B cell (primary cell): ENCODE measurements around the gene ANKRD31. TPM values are rescaled to one million over a fixed set of nuclear protein-coding genes. Genes with fewer than 3 reads are reported as not detected.
"Not testable (repeated sequence)": the region's sequence is repeated elsewhere in the genome, so short reads cannot be mapped to it uniquely, and the experiment has no call there.

Experiments used
- ATAC-seq: fragments of 200-7000 bp; cut with Tn5 transposase; one replicate; pipeline ENCODE4 v1.10.0; 2021; ENCODE audit warnings: low read depth, mild to moderate bottlenecking, moderate number of reproducible peaks, moderate library complexity
- CTCF ChIA-PET: fragments of 350-600 bp; sonication (Branson Sonifier 250); formaldehyde crosslinking; loops from one replicate; lab custom pipeline; 2021; ENCODE audit warnings: antibody characterized with exemption, inconsistent platforms; lab: Charles Lee
- POLR2A ChIA-PET: fragments of 350-600 bp; sonication (Branson Sonifier 250); formaldehyde crosslinking; loops from one replicate; lab custom pipeline; 2021; ENCODE audit warnings: antibody characterized with exemption; lab: Charles Lee
- DNase-seq: peaks from one replicate; pipeline ENCODE4 v3.0.0; 2013
- H2AFZ ChIP-seq: 2 replicates; pipeline ENCODE4 v1.6.1; 2012; ENCODE audit warnings: mild to moderate bottlenecking, low read depth, low read length; ENCODE audit not compliant: insufficient read depth, poor library complexity, severe bottlenecking
- H3K27ac ChIP-seq, 2 donors: 1 replicate in 1 of 2; 2 replicates in 1 of 2; pipeline ENCODE4 v1.5.1; 2012 to 2013; ENCODE audit warnings: low read length in 2 of 2, mild to moderate bottlenecking in 2 of 2, moderate library complexity in 1 of 2
- H3K27me3 ChIP-seq, 4 experiments: fragments of 200-600 bp in 1 of 4; sonication (generic) in 1 of 4; replicated peaks in 1 of 4; 1 replicate in 2 of 4; 2 replicates in 2 of 4; pipeline versions ENCODE4 v1.6.1 to v1.7.0; 2013 to 2016; ENCODE audit warnings: low read length in 3 of 4, mild to moderate bottlenecking in 2 of 4, mixed read lengths in 1 of 4, moderate library complexity in 1 of 4; ENCODE audit not compliant: insufficient read depth in 4 of 4, control insufficient read depth in 3 of 4; ENCODE audit errors: control extremely low read depth in 1 of 4
- H3K36me3 ChIP-seq, 2 experiments: replicated peaks in 1 of 2; 1 replicate in 1 of 2; 2 replicates in 1 of 2; pipeline versions ENCODE4 v1.6.1 to v1.7.1; 2013; ENCODE audit warnings: low read length in 1 of 2; ENCODE audit not compliant: insufficient read depth in 2 of 2, control insufficient read depth in 1 of 2; ENCODE audit errors: control extremely low read depth in 1 of 2, extremely low read depth in 1 of 2
- H3K4me1 ChIP-seq, 2 donors: fragments of 200-600 bp in 1 of 2; sonication (generic) in 1 of 2; 1 replicate in 1 of 2; 2 replicates in 1 of 2; pipeline versions ENCODE4 v1.5.1 to v1.6.1; 2013 to 2017; ENCODE audit warnings: low read length in 2 of 2; ENCODE audit not compliant: control insufficient read depth in 2 of 2, insufficient read depth in 2 of 2
- H3K4me2 ChIP-seq: replicated peaks from 2 replicates; pipeline ENCODE3; 2012; ENCODE audit warnings: mild to moderate bottlenecking, low read depth, low read length; ENCODE audit not compliant: poor library complexity, severe bottlenecking
- H3K4me3 ChIP-seq, 5 experiments: fragments of 200-600 bp in 1 of 5; sonication (generic) in 1 of 5; 1 replicate in 3 of 5; 2 replicates in 2 of 5; pipeline versions ENCODE4 v1.5.1 to v1.7.0; 2011 to 2016; ENCODE audit warnings: low read length in 4 of 5, mild to moderate bottlenecking in 4 of 5, low read depth in 2 of 5, control low read depth in 1 of 5, moderate library complexity in 1 of 5; ENCODE audit not compliant: insufficient read depth in 1 of 5; ENCODE audit errors: control extremely low read depth in 1 of 5, extremely low read depth in 1 of 5
- H3K79me2 ChIP-seq: fragments of 200-600 bp; sonication (generic); one replicate; pipeline ENCODE4 v1.6.0; 2016; ENCODE audit warnings: low read length; ENCODE audit not compliant: control insufficient read depth, insufficient read depth
- H3K9ac ChIP-seq: fragments of 200-600 bp; sonication (generic); 2 replicates; pipeline ENCODE4 v1.6.1; 2017; ENCODE audit warnings: mild to moderate bottlenecking, low read length, moderate library complexity
- H3K9me3 ChIP-seq, 3 donors: one replicate each; pipeline versions ENCODE4 v1.6.1 to v1.7.1; 2013; ENCODE audit warnings: low read length in 2 of 3; ENCODE audit not compliant: control insufficient read depth in 2 of 3, insufficient read depth in 1 of 3; ENCODE audit errors: control extremely low read depth in 1 of 3
- H4K20me1 ChIP-seq: 2 replicates; pipeline ENCODE4 v1.6.0; 2012; ENCODE audit warnings: mild to moderate bottlenecking, low read length; ENCODE audit not compliant: insufficient read depth, control insufficient read depth, poor library complexity, severe bottlenecking
- H3K27ac Mint-ChIP-seq: one replicate; pipeline ENCODE4 v1.8.0; 2021; ENCODE audit warnings: mixed read lengths
- H3K27me3 Mint-ChIP-seq: one replicate; pipeline ENCODE4 v1.8.0; 2021; ENCODE audit warnings: mixed read lengths
- H3K4me1 Mint-ChIP-seq: one replicate; pipeline ENCODE4 v1.8.0; 2021; ENCODE audit warnings: mixed read lengths
- H3K4me3 Mint-ChIP-seq: one replicate; pipeline ENCODE4 v1.8.0; 2021; ENCODE audit warnings: mixed read lengths
- H3K9me3 Mint-ChIP-seq: one replicate; pipeline ENCODE4 v1.8.0; 2022; ENCODE audit warnings: mixed read lengths; ENCODE audit not compliant: insufficient read depth
- EZH2 ChIP-seq: IDR thresholded peaks from 2 replicates; pipeline ENCODE4 v1.6.1; 2012; ENCODE audit warnings: borderline replicate concordance, low read depth, mild to moderate bottlenecking, moderate library complexity, low read length; ENCODE audit not compliant: insufficient read depth, poor library complexity, severe bottlenecking
- WGBS: methylation state at CpG from one replicate; pipeline ENCODE4 v1.1.5; 2013; ENCODE audit warnings: missing lambda C conversion rate; ENCODE audit not compliant: insufficient coverage; 5-methylcytosine and 5-hydroxymethylcytosine counted together
- intact Hi-C: fragments of 100-400 bp; cut with micrococcal nuclease; formaldehyde crosslinking; loops from one replicate; pipeline ENCODE4 v1.10.0; 2022
- polyA plus RNA-seq: library from polyadenylated mRNA; depleted of rRNA; stranded (reverse); fragments of >200 nt; gene quantifications from 2 replicates; pipeline ENCODE4 v1.2.3, GENCODE V29; 2012
- total RNA-seq, 2 donors: library from RNA; stranded (reverse); fragments of 120-200 nt in 1 of 2; gene quantifications; 1 replicate in 1 of 2; 2 replicates in 1 of 2; pipeline versions ENCODE4 v1.2.3 to v1.2.4, GENCODE V29; 2013 to 2022
- TF ChIP-seq, protein P1 (sequence below): fragments of 200-600 bp; IDR thresholded peaks from one replicate; pipeline ENCODE4 v1.8.0; 2022; ENCODE audit warnings: antibody characterized with exemption, mild to moderate bottlenecking

Gene ANKRD31
- total and polyA plus RNA-seq, 2 donors (not counting 1 experiment from before 2014, with no cell fraction given): 0.06 to 0.10 TPM

DNA sequence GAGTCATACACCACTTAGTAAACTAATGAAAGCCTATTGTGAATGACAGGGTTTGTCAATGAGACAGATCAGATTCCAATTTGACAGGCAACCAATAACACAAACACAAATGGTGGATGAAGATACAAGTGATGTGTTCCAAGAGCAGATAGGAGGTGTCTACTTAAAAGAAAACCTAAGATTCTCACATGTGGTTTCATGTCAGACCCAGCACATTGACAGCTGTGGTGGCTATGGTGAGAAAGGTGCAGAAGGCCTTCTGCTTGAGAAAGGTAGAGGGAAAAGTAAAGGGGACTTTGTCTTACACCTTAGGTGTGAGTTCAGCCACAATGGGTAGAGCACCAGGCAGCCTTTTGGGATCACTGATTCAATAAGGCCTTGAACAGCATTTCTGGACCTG lies 11.2 kb downstream of the ANKRD31 start:
- Histone ChIP-seq H3K79me2 (no peaks in the 10 kb centered on the region), H4K20me1 (no peaks in the 10 kb centered on the region), H3K9me3 (peaks cover 0 to 3% (median 0%) of the 10 kb centered on the region in 3 donors), H3K9ac (no peak overlapping the region), H3K4me1 (no peaks in the 10 kb centered on the region), H3K27ac (no peak overlapping the region), H3K27me3 (no peaks in the 10 kb centered on the region), H2AFZ (no peak overlapping the region), H3K4me3 (no peak overlapping the region), H3K36me3 (no peaks in the 10 kb centered on the region), H3K4me2 (no peak overlapping the region)
- TF ChIP-seq, protein P1, sequence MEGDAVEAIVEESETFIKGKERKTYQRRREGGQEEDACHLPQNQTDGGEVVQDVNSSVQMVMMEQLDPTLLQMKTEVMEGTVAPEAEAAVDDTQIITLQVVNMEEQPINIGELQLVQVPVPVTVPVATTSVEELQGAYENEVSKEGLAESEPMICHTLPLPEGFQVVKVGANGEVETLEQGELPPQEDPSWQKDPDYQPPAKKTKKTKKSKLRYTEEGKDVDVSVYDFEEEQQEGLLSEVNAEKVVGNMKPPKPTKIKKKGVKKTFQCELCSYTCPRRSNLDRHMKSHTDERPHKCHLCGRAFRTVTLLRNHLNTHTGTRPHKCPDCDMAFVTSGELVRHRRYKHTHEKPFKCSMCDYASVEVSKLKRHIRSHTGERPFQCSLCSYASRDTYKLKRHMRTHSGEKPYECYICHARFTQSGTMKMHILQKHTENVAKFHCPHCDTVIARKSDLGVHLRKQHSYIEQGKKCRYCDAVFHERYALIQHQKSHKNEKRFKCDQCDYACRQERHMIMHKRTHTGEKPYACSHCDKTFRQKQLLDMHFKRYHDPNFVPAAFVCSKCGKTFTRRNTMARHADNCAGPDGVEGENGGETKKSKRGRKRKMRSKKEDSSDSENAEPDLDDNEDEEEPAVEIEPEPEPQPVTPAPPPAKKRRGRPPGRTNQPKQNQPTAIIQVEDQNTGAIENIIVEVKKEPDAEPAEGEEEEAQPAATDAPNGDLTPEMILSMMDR: no peak
- no peak for TF ChIP-seq EZH2
- H3K27ac Mint-ChIP-seq: no peak overlapping the region
- DNase-seq (no peak), ATAC-seq (no peak)
- H3K4me1 Mint-ChIP-seq: no peaks in the 10 kb centered on the region
- intact Hi-C loops: no loop called here
- H3K9me3 Mint-ChIP-seq: peaks cover 6% of the 10 kb centered on the region
- ChIA-PET CTCF (no interaction called here), POLR2A (no interaction called here)
- peaks cover 15% of the 10 kb centered on the region for H3K27me3 Mint-ChIP-seq
- H3K4me3 Mint-ChIP-seq: no peak overlapping the region

DNA sequence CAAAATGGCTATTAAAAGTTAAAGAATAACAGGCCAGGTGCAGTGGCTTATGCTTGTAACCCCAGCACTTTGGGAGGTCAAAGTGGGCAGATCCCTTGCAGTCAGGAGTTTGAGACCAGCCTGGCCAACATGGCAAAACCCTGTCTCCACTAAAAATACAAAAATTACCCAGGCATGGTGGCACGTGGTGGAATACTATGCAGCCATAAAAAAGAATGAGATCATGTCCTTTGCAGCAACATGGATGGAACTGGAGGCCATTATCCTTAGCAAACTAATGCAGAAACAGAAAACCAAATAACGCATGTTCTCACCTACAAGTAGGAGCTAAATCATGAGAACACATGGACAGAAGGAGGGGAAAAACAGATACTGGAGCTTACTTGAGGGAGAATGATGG lies 15.9 kb downstream of the ANKRD31 start:
- POLR2A ChIA-PET, H3K4me1 Mint-ChIP-seq, H3K27me3 ChIP-seq: not testable (repeated sequence)

More for the DNA sequence above, 15.9 kb downstream of the ANKRD31 start:
- H3K27ac Mint-ChIP-seq, CTCF ChIA-PET, DNase-seq, H2AFZ ChIP-seq, H3K4me3 ChIP-seq, ATAC-seq, H3K9ac ChIP-seq, H3K4me1 ChIP-seq, H3K36me3 ChIP-seq, intact Hi-C loops, H3K27ac ChIP-seq, H4K20me1 ChIP-seq, H3K79me2 ChIP-seq, H3K4me2 ChIP-seq, H3K4me3 Mint-ChIP-seq: not testable (repeated sequence)
- WGBS: no CpG with 5 or more reads among the region's 2 CpGs
- H3K9me3 ChIP-seq: peaks cover 0 to 11% (median 8%) of the 10 kb centered on the region in 3 donors
- H3K9me3 Mint-ChIP-seq: peaks cover 12% of the 10 kb centered on the region
- H3K27me3 Mint-ChIP-seq: peaks cover 28% of the 10 kb centered on the region
